DMS53 treated with DMSO at 0.1 percent for 48 hours (cell line): ENCODE results near the gene TAPBP.
"Not testable (repeated sequence)": the region's sequence is repeated elsewhere in the genome, so short reads cannot be mapped to it uniquely, and the experiment has no call there.

ENCODE experiments used
- DNase-seq: peaks from one replicate; lab custom pipeline; 2025; ENCODE audit not compliant: unreplicated experiment; lab: John Stamatoyannopoulos, UW

The TAPBP gene

DNA sequence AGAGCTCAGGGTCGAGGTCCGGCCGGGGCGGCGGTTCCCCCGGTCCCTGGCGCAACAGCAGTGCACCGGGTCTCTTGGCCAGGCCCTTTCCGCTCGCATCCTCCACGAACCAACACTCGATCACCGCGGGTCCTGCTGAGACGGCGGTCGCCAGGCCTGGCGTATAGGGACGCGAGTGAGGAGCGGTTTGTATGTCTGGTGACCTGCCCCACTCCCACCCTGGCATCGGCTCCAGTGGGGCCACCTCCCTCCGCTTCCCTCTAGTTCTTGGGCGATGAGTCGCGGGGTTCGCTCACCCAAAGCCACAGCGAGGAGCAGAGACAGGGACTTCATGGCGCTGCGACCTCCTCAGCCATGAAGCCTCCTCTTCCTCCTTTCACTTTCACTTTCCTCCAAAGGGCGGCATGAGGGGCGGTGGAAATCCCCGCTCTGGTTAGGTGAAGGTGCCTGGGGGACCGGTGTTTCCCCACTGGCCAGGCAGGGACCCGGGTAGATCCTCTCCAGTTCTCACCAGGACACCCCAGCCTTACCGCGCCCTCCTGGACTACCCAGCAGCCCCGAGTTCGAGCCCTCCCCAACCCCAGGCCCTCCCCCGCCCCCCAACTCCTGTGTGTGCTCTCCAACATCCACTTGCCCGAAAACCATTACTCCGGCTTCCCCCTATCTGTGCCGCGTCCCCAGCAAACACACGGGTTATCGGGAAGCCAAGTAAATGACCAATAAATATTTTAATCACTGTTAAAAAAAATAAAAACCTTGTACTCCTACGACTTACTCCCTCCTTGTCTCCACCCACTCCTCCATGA is at the start of gene TAPBP:
TSS of gene TAPBP (minus strand) at position 370 of the 806 bp plus-strand sequence. CDS start at position 333, 37 bp downstream.
- peak; percentile 64 for DNase-seq

- DNase-seq, result not testable (repeated sequence)
Measured at GRCh38 chr6:33363486-33363885, 49.6 kb upstream of the TAPBP start.

DNA sequence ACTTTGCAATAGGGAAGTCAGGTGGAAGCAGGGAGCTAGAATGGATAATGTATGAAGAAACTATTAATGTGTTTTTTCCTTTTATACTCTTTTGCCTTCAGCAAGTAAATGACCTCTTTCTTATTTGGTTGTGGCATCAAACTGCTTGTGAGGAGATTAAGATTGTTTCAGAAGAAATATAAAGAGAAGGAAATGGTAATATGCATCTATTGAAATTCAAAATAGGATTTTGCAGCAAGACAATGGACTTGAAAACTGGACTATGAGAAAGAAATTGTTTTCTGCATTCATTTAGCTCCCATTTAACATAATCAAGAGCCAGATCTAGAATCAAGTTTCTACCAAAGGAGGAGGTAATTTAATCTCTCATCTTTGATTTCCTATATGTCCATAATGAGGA is 45.5 kb upstream of the TAPBP start:
- DNase-seq, result no peak

GRCh38 chr6:33357160-33357871 is 43.4 kb upstream of the TAPBP start:
- not testable (repeated sequence) for DNase-seq

GRCh38 chr6:33356295-33356694 is 42.4 kb upstream of the TAPBP start:
- DNase-seq, result no peak

DNA sequence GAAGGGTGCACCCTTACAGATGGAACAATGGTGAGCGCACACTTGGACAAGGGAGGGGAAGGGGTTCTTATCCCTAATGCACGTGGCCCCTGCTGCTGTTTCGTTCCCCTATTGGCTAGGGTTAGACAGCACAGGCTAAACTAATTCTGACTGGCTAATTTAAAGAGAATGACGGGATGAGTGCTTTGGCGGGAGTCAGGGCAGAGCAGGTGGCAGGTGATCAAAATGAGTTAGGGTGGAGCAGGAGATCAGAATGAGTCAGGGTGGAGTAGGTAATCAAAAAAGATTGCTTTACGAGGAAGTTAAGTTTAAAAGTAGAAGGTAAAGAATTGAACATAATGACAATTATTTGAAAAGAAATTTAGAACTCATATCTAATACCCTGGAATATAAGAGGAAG is 42.0 kb upstream of the TAPBP start:
- DNase-seq, result not testable (repeated sequence)

DNA sequence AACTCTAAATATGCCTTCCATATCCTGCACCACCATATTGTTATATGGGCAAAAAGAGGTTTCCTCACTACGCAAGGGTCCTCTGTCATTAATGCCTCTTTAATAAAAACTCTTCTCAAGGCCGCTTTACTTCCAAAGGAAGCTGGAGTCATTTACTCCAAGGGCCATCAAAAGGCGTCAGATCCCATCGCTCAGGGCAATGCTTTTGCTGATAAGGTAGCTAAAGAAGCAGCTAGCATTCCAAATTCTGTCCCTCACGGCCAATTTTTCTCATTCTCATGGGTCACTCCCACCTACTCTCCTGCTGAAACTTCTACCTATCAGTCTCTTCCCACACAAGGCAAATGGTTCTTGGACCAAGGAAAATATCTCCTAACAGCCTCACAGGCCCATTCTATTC is 33.9 kb upstream of the TAPBP start:
- no peak for DNase-seq

DNA sequence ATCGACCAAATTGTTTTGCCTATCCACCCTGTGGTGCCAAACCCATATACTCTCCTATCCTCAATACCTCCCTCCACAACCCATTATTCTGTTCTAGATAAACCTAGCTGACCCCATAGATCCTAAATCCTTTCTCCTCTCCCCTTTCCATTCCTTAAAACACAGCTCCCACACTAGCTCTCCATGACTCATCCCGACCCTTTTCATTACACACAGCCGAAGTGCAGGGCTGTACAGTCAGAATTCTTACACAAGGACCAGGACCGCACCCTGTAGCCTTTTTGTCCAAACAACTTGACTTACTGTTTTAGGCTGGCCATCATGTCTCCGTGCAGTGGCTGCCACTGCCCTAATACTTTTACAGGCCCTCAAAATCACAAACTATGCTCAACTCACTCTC is 33.1 kb upstream of the TAPBP start:
- not testable (repeated sequence) for DNase-seq

DNA sequence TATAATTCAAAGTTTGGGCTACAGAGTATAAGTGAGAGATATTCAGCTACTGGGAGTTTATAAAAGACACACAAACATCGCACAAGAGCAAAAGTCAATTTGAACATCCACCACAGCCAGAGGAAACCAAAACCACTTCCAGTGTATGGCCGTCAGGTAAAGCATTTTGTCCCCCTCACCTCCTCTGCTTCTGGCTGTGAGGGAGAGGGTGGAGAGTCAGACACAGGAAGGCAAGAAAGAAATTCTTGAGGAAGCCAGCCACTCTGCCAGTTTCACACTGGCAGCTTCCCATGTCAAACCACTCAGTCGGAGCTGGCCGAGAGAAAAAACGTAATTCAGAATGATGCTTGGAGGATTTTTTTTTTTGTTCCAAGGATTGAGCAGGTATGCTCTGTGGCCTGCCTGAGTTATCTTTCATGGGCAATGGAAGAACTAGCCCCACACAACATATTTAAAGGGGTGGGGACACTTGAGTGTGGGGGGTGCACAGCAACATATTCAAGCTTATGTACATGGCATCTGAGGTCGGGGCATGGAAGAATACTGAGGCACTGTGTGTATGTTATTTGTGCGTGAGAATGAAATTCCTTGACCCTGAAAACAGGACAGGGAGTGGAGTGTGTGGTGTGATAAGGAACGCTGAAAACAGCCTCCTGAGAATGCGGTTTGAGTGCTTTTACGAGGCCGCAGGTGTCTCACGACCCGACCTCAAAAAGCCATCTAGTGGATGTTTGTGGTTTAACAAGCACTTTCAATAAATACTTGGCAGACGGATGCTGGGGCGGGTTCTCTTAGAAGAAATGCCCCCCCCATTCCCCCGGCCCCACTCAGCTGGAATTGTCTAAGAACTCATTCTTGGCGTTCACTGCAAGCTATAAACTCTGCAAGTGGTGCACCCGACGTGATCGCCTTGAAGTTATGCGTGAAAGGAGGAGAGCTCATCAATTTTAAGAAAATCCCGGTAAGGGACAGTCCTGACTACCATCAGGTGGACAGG is 31.1 kb upstream of the TAPBP start:
- peak; percentile 62 for DNase-seq

DNA sequence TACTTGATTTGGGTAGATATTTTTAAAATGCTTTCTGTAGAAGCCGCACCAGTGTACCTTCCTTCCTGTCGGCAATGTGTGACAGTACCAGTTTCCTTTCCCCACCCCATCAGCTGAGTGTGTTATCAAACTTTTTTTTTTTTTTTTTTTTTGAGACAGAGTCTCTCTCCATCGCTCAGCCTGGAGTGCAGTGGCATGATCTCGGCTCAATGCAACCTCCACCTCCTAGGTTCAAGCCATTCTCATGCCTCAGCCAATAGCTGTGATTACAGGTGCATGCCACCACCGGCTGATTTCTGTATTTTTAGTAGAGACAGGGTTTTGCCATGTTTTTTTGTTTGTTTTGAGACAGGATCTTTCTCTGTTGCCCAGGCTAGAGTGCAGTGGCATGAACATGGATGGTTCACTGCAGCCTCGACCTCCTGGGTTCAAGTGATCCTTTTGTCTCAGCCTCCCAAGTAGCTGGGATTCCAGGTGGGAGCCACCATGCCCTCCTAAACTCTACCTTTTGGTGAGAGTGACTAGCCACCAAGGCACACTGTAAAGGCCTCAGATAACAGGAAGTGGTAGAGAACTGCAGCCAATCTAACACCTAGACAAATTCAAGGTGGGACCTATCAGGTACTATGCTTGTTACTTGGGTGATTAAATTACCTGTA is 30.2 kb upstream of the TAPBP start:
- DNase-seq, result no peak

- not testable (repeated sequence) for DNase-seq
Measured at GRCh38 chr6:33343606-33343952, 29.7 kb upstream of the TAPBP start.

GRCh38 chr6:33339193-33339592 is 25.3 kb upstream of the TAPBP start:
- DNase-seq, result no peak

- no peak for DNase-seq
Measured at GRCh38 chr6:33336495-33336894, 22.6 kb upstream of the TAPBP start.

DNA sequence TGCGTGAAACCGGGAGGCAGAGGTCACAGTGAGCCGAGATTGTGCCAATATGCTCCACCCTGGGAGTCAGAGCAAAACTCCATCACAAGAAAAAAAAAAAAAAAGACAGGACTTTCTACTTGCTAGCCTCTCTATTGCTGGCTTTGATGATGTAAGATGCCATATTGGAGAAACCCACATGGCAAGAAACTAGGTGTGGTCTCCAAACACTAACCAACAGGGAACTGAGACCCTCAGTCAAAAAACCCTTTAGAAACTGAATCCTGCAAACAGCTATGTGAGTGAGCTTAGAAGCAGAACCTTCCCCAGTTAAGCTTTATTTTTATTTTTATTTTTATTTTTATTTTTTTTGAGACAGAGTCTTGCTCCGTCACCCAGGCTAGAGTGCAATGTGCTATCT is 22.0 kb upstream of the TAPBP start:
- no peak for DNase-seq

GRCh38 chr6:33333666-33334065 is 19.8 kb upstream of the TAPBP start:
- no peak for DNase-seq

DNA sequence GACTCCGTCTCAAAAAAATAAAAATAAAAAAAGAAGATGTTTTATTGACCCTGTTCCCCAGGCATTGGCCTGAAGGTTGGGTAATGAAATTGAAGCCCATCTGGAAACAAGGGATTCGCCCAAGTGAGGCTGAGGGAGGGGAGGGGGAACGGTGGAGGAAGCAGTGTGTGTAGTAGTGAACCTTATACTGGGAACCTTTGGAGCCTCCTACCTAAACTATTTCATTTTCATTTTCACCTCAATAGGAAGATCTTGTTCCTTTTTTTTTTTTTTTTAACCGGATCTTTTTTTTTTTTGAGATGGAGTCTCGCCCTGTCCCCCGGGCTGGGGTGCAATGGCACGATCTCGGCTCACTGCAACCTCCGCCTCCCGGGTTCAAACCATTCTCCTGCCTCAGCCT is 16.9 kb upstream of the TAPBP start:
- DNase-seq, result no peak

GRCh38 chr6:33329058-33329457 is 15.2 kb upstream of the TAPBP start:
- no peak for DNase-seq

DNA sequence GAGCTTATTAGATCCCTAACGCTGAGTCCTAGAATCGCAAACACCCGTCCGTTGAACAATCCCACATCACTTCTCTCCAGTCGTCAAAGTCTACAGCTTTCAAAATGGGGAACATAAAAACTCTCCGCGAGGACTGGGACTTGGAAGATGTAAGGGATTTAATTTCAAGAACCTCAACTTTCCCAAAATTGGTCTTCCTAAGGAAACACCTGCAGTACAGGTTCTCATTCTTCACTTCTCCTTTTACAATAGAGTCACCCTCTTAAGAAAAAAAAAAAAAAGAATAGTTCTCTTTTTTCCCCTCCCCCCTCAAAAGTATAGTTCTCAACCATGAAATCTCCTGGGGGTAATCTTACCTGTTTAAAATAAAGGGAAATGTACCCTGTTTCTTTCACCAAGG is 10.2 kb upstream of the TAPBP start:
- peak; percentile 33 for DNase-seq

GRCh38 chr6:33323623-33323948 is 9.7 kb upstream of the TAPBP start:
- no peak for DNase-seq

DNA sequence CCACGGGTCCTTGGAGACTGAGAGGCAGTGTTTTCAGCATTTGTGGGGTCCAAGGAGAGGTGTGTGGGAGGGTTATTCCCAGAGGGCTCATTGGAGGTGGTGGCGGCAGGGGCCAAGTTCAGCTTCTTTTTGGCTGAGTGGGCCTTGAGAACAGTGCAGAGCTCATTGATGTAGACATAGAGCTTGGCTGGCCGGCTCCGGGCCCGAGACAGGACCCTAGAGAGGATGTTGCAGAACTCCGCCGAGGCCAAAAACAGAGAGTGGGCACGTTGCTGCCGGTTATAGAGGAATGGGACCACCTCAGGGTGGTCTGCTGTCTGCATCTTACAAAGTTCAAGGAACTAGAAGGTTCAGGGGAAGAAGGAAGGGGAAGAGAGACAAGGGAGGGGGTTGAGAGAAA is 7.3 kb upstream of the TAPBP start:
- DNase-seq, result no peak
